Gastroesophageal sphincter (tissue), 4 donors: Measurements from ENCODE around the gene ARID5B. TPM values are rescaled to one million over a fixed set of nuclear protein-coding genes. Genes with fewer than 3 reads are reported as not detected.

ENCODE experiments used
- ATAC-seq: fragments of 150-250 bp; one replicate; pipeline ENCODE4 v1.9.1; 2016; ENCODE audit warnings: mild to moderate bottlenecking, moderate library complexity
- H3K27ac ChIP-seq, 4 donors: fragments of 200-600 bp; sonication (generic) in 3 of 4; 1 replicate in 3 of 4; 2 replicates in 1 of 4; pipeline ENCODE4 v1.5.1; 2016 to 2019
- H3K27me3 ChIP-seq: fragments of 200-600 bp; sonication (generic); one replicate; pipeline ENCODE4 v1.5.1; 2019
- H3K36me3 ChIP-seq, 2 donors: fragments of 200-600 bp; sonication (generic); one replicate each; pipeline ENCODE4 v1.5.1; 2019; ENCODE audit warnings: control low read depth in 1 of 2
- H3K4me1 ChIP-seq, 3 donors: fragments of 200-600 bp; sonication (generic); 1 replicate in 2 of 3; 2 replicates in 1 of 3; pipeline ENCODE4 v1.5.1; 2016 to 2019; ENCODE audit warnings: control low read depth in 2 of 3
- H3K4me3 ChIP-seq, 2 donors: fragments of 200-600 bp; sonication (generic); one replicate each; pipeline ENCODE4 v1.5.1; 2019; ENCODE audit warnings: mild to moderate bottlenecking in 1 of 2, moderate library complexity in 1 of 2
- H3K9me3 ChIP-seq, 3 donors: fragments of 200-600 bp; sonication (generic); one replicate each; pipeline ENCODE4 v1.5.1; 2017 to 2019; ENCODE audit warnings: control low read depth in 2 of 3
- CTCF ChIP-seq, 4 experiments: fragments of 200-600 bp in 2 of 4; fragments of 450-650 bp in 2 of 4; sonication (generic) in 1 of 4; IDR thresholded peaks; one replicate each; pipeline ENCODE4 v1.5.1; 2017 to 2019; ENCODE audit warnings: antibody characterized with exemption in 4 of 4, mild to moderate bottlenecking in 2 of 4, moderate library complexity in 2 of 4
- EP300 ChIP-seq: sonication (generic); formaldehyde crosslinking; IDR thresholded peaks from one replicate; pipeline ENCODE4 v1.6.1; 2017; ENCODE audit warnings: antibody characterized with exemption, mild to moderate bottlenecking
- POLR2A ChIP-seq, 2 donors: fragments of 450-650 bp; IDR thresholded peaks; one replicate each; pipeline ENCODE4 v1.6.1; 2017; ENCODE audit warnings: antibody characterized with exemption in 2 of 2, mild to moderate bottlenecking in 2 of 2, moderate library complexity in 1 of 2
- POLR2AphosphoS5 ChIP-seq: sonication (generic); formaldehyde crosslinking; IDR thresholded peaks from one replicate; pipeline ENCODE4 v1.6.1; 2017; ENCODE audit warnings: antibody characterized with exemption
- WGBS, 2 donors: methylation state at CpG; one replicate each; pipeline ENCODE4 v1.1.5; 2018; ENCODE audit warnings: low coverage in 1 of 2; 5-methylcytosine and 5-hydroxymethylcytosine counted together
- total RNA-seq, 4 donors: library from RNA; depleted of rRNA; stranded (reverse); fragments of >200 nt; gene quantifications; one replicate each; pipeline ENCODE4 v1.1.0, GENCODE V29; 2016

Gene ARID5B
- total RNA-seq, 4 donors from 2014 or later: 34.7 to 81.4 (median 62.5) TPM

GRCh38 chr10:61935077-61935476, 33.6 kb downstream of the ARID5B start:
- no peak for TF ChIP-seq POLR2AphosphoS5
- TF ChIP-seq EP300: no peak
- TF ChIP-seq CTCF (IDR thresholded peaks at IDR 0.05): no peak
- TF ChIP-seq POLR2A (IDR thresholded peaks at IDR 0.05): no peak
- Histone ChIP-seq H3K4me1 (peaks cover 0 to 33% (median 8%) of the 10 kb centered on the region in 3 donors), H3K27ac (no peak overlapping the region), H3K36me3 (no peaks in the 10 kb centered on the region), H3K9me3 (no peaks in the 10 kb centered on the region), H3K4me3 (no peak overlapping the region), H3K27me3 (no peaks in the 10 kb centered on the region)
- no peak for ATAC-seq
- 70 to 75% methylated on average over 4 to 5 of the region's 5 CpGs for WGBS, 2 donors

DNA sequence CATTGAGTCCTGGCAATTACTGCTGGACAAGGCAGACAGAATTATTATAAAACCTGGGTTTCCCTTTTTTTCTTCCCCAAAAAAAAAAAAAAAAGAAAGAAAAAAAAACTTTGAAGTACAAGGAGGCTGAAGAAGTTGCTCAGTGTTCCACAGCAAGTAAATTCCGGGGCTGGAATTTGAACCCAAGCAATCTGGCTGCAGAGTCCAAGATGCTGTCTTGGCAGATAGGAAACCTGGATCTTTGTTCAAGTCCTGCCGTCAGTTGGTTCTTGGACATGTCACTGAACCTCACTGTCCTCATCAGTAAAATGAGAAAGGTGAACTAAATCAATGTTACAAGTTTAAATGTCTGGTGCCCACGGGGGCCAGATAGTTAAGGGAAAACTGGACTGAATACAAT, 35.3 kb downstream of the ARID5B start:
- H3K27ac ChIP-seq: peak overlapping the region in 2 of 4 donors; percentile 57 to 63
- no peaks in the 10 kb centered on the region for H3K27me3 ChIP-seq
- WGBS, 2 donors: 55 to 62% methylated on average over 2 to 3 of the region's 3 CpGs
- peaks cover 0 to 43% (median 8%) of the 10 kb centered on the region in 3 donors for H3K4me1 ChIP-seq
- no peak overlapping the region for H3K4me3 ChIP-seq
- no peaks in the 10 kb centered on the region for H3K9me3 ChIP-seq
- TF ChIP-seq CTCF (IDR thresholded peaks at IDR 0.05) (no peak), POLR2AphosphoS5 (no peak), POLR2A (IDR thresholded peaks at IDR 0.05) (no peak), EP300 (no peak)
- H3K36me3 ChIP-seq: no peaks in the 10 kb centered on the region
- no peak for ATAC-seq

DNA sequence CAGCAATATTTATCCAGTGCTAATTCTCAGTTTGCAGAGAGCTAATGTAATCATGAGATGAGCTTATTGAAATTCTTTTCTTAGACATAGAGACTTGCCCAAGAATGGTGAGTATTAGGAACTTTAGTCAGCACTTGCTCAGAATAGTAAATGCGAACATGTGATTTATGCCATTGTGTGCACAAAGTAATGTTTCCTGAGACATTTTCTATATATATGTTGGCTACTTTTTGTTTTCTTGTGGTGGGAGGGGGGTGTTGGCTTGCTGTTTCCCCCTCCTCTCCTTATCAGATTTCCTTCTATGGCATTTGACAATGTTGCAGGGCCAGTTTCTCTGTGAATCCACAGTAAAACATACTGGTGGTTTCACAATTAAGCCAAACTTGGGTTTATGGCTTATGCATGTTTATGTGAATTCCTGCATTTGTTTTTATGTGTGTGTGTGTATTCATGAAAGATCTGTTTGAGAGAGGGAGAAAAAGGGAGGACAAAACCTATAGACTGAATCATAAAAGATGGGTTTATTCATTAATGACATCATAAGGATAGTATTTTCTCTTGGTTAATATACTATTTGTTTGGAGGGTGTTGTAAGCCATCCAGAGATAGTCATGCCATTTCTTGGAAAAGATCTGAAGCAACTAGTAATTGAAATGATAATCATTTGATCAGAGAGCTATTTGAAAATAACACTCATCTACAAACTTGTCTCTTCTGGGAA, 36.3 kb downstream of the ARID5B start:
- peak overlapping the region in 3 of 4 donors; percentile 15 to 63 (median 57) for H3K27ac ChIP-seq
- no peaks in the 10 kb centered on the region for H3K9me3 ChIP-seq
- H3K4me3 ChIP-seq: no peak overlapping the region
- no peaks in the 10 kb centered on the region for H3K36me3 ChIP-seq
- WGBS, 2 donors: 41 to 43% methylated on average over 1 of the region's 1 CpG
- H3K4me1 ChIP-seq: peaks cover 3 to 50% (median 8%) of the 10 kb centered on the region in 3 donors
- ATAC-seq: no peak
- H3K27me3 ChIP-seq: no peaks in the 10 kb centered on the region
- TF ChIP-seq POLR2A (IDR thresholded peaks at IDR 0.05) (no peak), POLR2AphosphoS5 (no peak), EP300 (no peak), CTCF (IDR thresholded peaks at IDR 0.05) (no peak)

GRCh38 chr10:61939902-61940301, 38.4 kb downstream of the ARID5B start:
- H3K27ac ChIP-seq: peak overlapping the region; percentile 40 to 63 (median 54)
- peaks cover 8 to 70% (median 13%) of the 10 kb centered on the region in 3 donors for H3K4me1 ChIP-seq
- H3K4me3 ChIP-seq: no peak overlapping the region
- 67 to 90% methylated on average over 1 to 2 of the region's 3 CpGs for WGBS, 2 donors
- TF ChIP-seq EP300 (no peak), POLR2A (IDR thresholded peaks at IDR 0.05) (no peak), POLR2AphosphoS5 (no peak), CTCF (IDR thresholded peaks at IDR 0.05) (no peak)
- no peaks in the 10 kb centered on the region for H3K27me3 ChIP-seq
- H3K36me3 ChIP-seq: no peaks in the 10 kb centered on the region
- ATAC-seq: no peak
- no peaks in the 10 kb centered on the region for H3K9me3 ChIP-seq

DNA sequence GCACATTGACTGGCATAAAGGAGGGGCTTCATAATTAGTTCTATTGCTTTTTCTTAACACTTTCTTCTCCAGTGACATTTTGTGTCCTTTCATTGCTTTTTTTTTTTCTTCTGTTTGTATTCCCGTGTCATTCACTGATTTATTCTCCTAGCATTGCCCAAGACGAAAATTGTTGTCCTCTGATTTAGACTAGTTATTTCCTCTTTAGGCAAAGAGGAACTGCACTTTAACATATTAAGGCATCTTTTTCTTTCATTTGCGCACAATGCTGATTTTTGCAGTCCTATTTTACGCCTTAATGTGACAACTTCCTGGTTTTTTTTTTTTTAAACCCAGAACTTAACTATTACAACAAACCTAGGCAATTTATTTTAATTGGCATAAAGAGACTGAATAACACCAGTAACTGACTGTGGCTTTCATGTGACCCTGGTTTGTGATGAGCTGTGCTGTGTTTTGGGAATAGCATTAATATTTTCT, 39.7 kb downstream of the ARID5B start:
- H3K27me3 ChIP-seq: no peaks in the 10 kb centered on the region
- H3K4me1 ChIP-seq: peaks cover 8 to 77% (median 14%) of the 10 kb centered on the region in 3 donors
- no peak for ATAC-seq
- TF ChIP-seq POLR2AphosphoS5 (no peak), EP300 (no peak)
- H3K9me3 ChIP-seq: no peaks in the 10 kb centered on the region
- no peak overlapping the region for H3K4me3 ChIP-seq
- 65 to 89% methylated on average over 3 to 4 of the region's 4 CpGs for WGBS, 2 donors
- peak overlapping the region in 2 of 4 donors; percentile 15 to 52 for H3K27ac ChIP-seq
- H3K36me3 ChIP-seq: no peaks in the 10 kb centered on the region
